ENCODE data around the gene PPM1G. TPM values are rescaled to one million over a fixed set of nuclear protein-coding genes. Genes with fewer than 3 reads are reported as not detected.

Gene PPM1G
- total and polyA plus RNA-seq, 2 experiments from 2014 or later, result 183 to 201 TPM

GRCh38 chr2:27442920-27443282 lies 33.5 kb upstream of the PPM1G start:
- H3K9me3 Mint-ChIP-seq, result no peaks in the 10 kb centered on the region
- TF ChIP-seq, protein P1, sequence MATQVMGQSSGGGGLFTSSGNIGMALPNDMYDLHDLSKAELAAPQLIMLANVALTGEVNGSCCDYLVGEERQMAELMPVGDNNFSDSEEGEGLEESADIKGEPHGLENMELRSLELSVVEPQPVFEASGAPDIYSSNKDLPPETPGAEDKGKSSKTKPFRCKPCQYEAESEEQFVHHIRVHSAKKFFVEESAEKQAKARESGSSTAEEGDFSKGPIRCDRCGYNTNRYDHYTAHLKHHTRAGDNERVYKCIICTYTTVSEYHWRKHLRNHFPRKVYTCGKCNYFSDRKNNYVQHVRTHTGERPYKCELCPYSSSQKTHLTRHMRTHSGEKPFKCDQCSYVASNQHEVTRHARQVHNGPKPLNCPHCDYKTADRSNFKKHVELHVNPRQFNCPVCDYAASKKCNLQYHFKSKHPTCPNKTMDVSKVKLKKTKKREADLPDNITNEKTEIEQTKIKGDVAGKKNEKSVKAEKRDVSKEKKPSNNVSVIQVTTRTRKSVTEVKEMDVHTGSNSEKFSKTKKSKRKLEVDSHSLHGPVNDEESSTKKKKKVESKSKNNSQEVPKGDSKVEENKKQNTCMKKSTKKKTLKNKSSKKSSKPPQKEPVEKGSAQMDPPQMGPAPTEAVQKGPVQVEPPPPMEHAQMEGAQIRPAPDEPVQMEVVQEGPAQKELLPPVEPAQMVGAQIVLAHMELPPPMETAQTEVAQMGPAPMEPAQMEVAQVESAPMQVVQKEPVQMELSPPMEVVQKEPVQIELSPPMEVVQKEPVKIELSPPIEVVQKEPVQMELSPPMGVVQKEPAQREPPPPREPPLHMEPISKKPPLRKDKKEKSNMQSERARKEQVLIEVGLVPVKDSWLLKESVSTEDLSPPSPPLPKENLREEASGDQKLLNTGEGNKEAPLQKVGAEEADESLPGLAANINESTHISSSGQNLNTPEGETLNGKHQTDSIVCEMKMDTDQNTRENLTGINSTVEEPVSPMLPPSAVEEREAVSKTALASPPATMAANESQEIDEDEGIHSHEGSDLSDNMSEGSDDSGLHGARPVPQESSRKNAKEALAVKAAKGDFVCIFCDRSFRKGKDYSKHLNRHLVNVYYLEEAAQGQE (IDR thresholded peaks at IDR 0.05; ENCODE audit: unreplicated experiment), result no peak
- TF ChIP-seq ETS1 (IDR thresholded peaks at IDR 0.05) (no peak), EZH2 (IDR thresholded peaks at IDR 0.05; ENCODE audit: low read depth, unreplicated experiment) (no peak), EZH2phosphoT487 (IDR thresholded peaks at IDR 0.05; ENCODE audit: unreplicated experiment) (no peak), JUNB (IDR thresholded peaks at IDR 0.05; ENCODE audit: unreplicated experiment) (no peak), ZNF462 (CRISPR knock-in tag; IDR thresholded peaks at IDR 0.05) (no peak), STAT1 (IDR thresholded peaks at IDR 0.05; ENCODE audit: unreplicated experiment) (no peak), ZNF114 (CRISPR knock-in tag; IDR thresholded peaks at IDR 0.05) (no peak), POLR2AphosphoS5 (IDR thresholded peaks at IDR 0.05; ENCODE audit: low read depth) (no peak), CREB1 (CRISPR knock-in tag; IDR thresholded peaks at IDR 0.05; ENCODE audit: low read depth) (no peak), NANOG (IDR thresholded peaks at IDR 0.05; ENCODE audit: borderline replicate concordance) (no peak), ZNF331 (CRISPR knock-in tag; IDR thresholded peaks at IDR 0.05; ENCODE audit: low read depth) (no peak)
- TF ChIP-seq, protein P2, sequence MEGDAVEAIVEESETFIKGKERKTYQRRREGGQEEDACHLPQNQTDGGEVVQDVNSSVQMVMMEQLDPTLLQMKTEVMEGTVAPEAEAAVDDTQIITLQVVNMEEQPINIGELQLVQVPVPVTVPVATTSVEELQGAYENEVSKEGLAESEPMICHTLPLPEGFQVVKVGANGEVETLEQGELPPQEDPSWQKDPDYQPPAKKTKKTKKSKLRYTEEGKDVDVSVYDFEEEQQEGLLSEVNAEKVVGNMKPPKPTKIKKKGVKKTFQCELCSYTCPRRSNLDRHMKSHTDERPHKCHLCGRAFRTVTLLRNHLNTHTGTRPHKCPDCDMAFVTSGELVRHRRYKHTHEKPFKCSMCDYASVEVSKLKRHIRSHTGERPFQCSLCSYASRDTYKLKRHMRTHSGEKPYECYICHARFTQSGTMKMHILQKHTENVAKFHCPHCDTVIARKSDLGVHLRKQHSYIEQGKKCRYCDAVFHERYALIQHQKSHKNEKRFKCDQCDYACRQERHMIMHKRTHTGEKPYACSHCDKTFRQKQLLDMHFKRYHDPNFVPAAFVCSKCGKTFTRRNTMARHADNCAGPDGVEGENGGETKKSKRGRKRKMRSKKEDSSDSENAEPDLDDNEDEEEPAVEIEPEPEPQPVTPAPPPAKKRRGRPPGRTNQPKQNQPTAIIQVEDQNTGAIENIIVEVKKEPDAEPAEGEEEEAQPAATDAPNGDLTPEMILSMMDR (conservative IDR thresholded peaks at IDR 0.05; ENCODE audit: low read depth in 2 of 2), result no peak
- H3K4me3 Mint-ChIP-seq, result peak overlapping the region; percentile 78
- peak overlapping the region; percentile 77 for H3K4me3 ChIP-seq
- H3K4me1 ChIP-seq (ENCODE audit: insufficient read depth), result peaks cover 7% of the 10 kb centered on the region
- peak overlapping the region; percentile 97 for H2AFZ ChIP-seq
- H4K20me1 ChIP-seq (replicated peaks; ENCODE audit: insufficient read depth), result no peaks in the 10 kb centered on the region; the same call in none of the 2 replicates
- peaks cover 6% of the 10 kb centered on the region; the same call in 1 of the 2 replicates for H3K36me3 ChIP-seq (ENCODE audit: insufficient read depth)
- peaks cover 48% of the 10 kb centered on the region for H3K36me3 Mint-ChIP-seq (ENCODE audit: low read depth)
- peaks cover 16% of the 10 kb centered on the region for H3K4me1 Mint-ChIP-seq
- H3F3A ChIP-seq (replicated peaks; ENCODE audit: low read depth), result peaks cover 21% of the 10 kb centered on the region
- peak overlapping the region; percentile 94 for H3K4me2 ChIP-seq
- no peaks in the 10 kb centered on the region for H3K27me3 ChIP-seq (ENCODE audit: insufficient read depth)
- H3K9me2 ChIP-seq (ENCODE audit: insufficient read depth), result no peaks in the 10 kb centered on the region
- H3K27ac Mint-ChIP-seq, result 0 out of 2 replicates have a peak overlapping the region, but pooled peaks have one; percentile 27
- DNase-seq (ENCODE audit: low spot score) (no peak), ATAC-seq (peak; percentile 22)
- peaks cover 8% of the 10 kb centered on the region for H3K27me3 Mint-ChIP-seq (ENCODE audit: insufficient read depth, low read depth, poor library complexity)
- no peak overlapping the region for H3K27ac ChIP-seq (ENCODE audit: low read depth)
- H3K79me2 ChIP-seq (replicated peaks; ENCODE audit: insufficient read depth), result no peaks in the 10 kb centered on the region; the same call in 1 of the 2 replicates

Data from GM23338 (cell line).